Fibroblast of skin of left biceps (primary cell): Measurements from ENCODE around the gene ARHGAP5.

ENCODE experiments used
- DNase-seq, 2 experiments: peaks; one replicate each; pipeline ENCODE4 v3.0.0-alpha.2; 2013; ENCODE audit warnings: low read depth in 2 of 2

Gene ARHGAP5

DNA sequence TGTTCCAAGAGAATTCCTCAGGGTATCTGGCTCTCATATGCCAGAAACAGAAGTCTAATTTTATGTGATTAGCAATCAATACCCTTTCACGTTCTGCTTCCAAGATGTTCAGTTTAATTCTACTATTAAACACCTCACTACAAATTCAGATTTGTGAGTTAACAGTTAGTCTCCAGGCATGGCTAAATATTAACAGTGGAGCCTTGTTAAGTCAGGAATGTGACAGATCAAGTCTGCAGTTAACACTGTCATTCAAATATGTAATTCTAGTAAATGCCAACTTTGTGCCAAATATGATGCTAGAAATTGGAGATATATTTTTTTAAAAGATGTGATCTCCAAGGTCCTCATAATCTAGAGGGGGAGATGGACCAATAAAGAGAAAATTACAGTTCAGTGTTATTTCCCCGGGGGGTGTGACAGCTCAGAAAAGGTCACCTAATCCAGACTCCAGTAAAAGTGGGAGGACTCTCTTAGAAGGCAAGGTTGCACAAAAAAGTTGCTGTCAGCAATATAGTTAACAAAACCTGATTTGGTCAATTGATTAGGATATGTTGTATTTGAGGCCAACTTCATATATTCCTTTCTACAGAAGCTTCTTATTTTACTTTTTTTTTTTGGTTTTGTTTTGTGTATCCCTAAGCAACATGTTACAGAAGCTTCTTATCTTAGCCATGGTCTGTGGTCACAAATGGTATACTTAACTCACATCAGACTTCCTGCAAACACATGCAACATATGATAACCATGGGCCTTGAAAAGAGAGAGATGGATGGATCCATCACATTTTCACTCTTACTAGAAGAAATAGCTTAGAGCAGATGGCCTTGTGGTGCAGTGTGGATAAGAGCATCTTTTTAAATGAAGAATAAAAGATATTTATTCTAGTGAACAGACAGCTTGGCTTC, 106.3 kb downstream of the ARHGAP5 start:
- no peak for DNase-seq

- DNase-seq: no peak
These were observed 108.0 kb downstream of the ARHGAP5 start for GRCh38 chr14:32185097-32185496.

GRCh38 chr14:32186248-32186647, 109.1 kb downstream of the ARHGAP5 start:
- DNase-seq: no peak

DNA sequence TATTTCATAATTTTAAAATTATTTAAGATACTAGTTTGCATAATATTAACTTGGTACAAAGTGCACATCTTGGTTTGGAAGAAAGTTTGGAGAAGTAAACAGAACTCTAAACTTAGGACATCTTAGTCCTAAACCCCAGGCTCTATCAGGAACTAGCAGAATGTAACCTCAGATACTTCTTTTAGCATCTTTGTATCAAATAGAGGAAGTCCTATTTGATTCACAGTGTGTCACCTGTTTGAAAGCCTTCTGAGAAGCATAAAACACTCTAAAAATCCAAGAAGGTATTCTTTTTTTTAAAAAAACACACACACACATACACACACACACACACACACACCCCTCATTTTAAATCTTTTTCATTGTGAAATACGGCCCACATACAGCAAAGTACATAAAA, 112.7 kb downstream of the ARHGAP5 start:
- no peak for DNase-seq

DNA sequence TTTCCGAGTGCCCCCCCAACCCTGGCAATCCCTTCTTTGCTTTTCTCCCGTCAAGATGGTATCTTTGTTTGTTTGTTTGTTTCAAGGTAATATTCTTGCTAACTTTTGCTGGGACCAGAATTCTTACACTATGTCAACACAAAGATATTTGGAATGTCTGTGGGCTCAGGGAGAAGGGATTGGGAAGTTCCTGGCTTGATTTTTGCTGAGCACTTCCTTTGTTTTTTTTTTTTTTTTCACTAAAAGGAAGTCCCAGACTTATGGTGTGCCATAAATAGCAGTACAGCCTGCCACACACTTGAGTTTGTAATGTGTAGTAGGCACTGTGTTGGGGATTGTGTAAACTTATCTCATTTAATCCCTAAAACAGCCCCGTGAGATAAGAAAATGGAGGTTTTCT, 113.6 kb downstream of the ARHGAP5 start:
- DNase-seq: no peak

- no peak for DNase-seq
These were observed 115.7 kb downstream of the ARHGAP5 start for GRCh38 chr14:32192712-32193373.

- no peak for DNase-seq
These were observed 116.4 kb downstream of the ARHGAP5 start for GRCh38 chr14:32193532-32193931.

GRCh38 chr14:32195636-32196035, 118.5 kb downstream of the ARHGAP5 start:
- no peak for DNase-seq

DNA sequence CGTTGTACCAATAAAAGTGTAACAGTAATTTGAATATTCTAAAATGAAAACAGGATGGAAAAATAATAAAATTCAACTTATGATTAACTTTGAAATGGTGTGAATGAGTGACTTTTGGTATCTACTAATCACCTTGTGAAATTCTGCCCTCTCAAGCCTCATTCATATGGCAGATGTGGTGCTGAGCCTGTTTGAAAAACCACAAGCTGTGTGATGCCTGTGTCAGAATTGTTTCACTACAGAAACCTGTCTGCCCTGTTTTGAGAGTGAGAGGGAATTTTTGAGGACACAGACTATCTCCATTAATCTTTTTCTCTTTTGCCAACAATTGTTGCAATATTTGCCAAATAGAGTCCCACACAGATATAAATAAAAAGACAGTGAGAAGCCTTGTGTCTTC, 120.8 kb downstream of the ARHGAP5 start:
- DNase-seq: no peak

- DNase-seq: no peak
These were observed 123.5 kb downstream of the ARHGAP5 start for GRCh38 chr14:32200368-32201192.

GRCh38 chr14:32201193-32201815, 124.2 kb downstream of the ARHGAP5 start:
- no peak for DNase-seq

- DNase-seq: no peak
These were observed 124.8 kb downstream of the ARHGAP5 start, which contains the start of gene RNU6-7 for GRCh38 chr14:32201816-32202490. Gene RNU6-7, plus strand, starts transcription at chr14:32202045.

DNA sequence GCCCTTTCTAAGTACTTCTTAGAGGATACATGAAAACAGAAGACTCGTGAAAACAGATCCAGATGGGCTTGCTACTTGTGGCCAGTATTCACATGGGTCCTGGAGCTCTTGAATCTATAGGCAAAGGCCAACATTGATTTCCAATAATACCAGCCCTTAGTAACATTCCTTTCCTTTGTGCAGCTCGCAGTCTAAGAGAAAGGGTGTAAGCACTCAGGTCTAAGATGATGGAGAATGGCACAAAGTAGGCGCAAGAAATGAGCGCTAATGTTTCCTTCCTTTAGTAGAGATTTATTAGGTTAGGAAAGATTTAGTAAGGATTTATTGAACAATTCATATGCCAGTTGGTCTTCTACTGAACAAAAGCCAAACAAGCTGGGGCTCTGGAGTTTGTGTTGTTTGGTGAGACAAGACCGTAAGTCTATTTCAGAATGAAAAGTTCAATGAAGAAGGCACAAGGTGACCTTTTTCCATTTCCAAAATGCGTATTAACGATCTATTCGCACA, 125.4 kb downstream of the ARHGAP5 start:
- no peak for DNase-seq

DNA sequence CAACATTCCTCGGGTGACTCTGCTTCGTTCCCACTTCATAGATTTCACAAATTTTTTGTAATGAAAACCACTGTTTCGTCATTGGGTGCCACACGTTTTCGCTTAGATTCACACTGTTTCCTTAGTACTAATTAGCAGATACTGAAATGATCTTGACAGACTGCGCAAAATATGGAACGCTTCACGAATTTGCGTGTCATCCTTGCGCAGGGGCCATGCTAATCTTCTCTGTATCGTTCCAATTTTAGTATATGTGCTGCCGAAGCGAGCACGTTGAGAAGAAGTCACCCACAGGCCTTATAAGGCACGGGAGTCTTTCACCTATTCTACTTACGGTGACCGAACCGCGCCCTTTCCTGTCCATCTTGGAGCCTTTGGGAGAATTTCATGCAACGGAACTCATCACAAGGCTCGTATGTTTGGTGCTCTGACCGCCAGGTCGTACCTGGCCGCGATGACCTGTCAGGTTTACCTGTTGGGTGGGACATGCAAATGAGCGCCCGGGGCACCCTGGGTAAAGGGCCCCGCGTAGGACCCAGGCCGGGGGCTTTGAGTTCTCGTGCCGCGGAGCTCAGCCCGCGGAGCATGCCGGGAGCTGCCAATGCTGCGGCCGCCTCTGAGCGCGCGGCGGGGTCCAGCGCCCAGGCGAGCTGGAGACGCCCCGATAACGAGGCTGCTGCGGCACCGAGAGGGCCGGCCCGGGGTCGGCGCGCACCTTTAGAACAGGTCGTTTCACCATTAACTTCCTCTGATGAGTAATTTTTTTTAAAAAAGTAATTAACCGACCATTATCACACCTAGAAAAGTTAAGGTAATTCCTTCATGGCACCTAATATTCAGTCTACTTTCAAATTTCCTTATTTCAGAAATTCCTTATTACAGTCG, 126.1 kb downstream of the ARHGAP5 start, which contains the start of gene RNU6-8:
Gene RNU6-8, minus strand, starts transcription at position 272 of the 885 bp plus-strand sequence.
- peak; percentile 71 to 72 for DNase-seq

DNA sequence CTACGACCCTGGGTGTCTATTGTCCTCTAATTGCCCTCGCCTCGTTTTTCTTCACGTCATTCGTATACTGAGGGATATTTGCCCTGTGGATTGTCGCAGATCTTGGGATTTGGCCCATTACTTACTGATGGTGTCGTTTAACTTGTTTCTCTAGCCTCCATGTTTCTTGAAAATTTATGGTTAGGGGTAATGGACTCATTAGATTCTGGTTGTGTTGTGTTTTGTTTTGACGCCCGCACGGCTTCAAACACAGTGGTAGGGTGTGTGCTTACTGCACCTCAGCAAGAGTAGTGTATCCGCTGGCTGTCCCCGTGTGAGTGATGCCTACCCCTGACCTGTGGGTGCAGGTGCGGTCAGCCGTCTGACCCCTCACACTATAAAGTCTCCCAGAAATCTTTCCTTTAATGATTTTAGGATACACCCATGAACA, 126.8 kb downstream of the ARHGAP5 start:
- DNase-seq: no peak

DNA sequence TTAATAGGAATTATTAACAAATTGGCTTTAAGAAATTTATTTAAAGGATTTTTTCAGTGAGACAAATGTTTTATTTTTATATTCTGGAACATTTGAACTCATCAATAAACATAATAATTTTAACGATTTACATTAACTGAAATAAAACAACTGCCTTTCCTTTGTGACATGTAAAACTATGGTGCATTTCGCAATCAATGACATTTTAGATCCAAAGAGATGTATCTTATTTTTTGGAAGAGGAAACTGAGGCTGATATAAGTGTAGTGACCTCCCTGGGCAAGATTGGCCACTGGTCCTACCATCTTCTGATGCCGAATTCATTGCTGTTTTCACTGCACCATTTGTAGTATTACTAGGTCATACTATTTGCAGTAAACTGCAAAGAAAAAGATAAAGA, 128.4 kb downstream of the ARHGAP5 start:
- DNase-seq: no peak

DNA sequence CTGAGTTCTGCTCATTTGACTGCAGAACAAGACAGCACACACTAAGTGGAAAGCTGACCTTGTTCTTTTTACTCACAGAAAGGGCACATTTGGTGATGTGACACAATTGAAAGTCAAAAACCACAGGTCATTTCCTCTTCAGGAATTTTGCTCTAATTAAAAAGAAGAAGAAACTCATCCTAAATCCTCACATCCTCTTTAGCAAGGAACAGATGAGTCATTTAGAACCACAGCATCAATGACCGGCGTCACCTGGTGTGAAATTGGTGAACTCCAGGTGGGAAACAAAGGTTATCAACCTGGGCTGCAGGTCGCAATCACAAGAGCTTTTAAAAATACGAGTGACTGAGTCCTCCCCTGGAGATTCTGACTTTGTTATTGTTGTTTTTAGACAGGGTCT, 128.9 kb downstream of the ARHGAP5 start:
- DNase-seq: no peak

GRCh38 chr14:32206552-32206951, 129.4 kb downstream of the ARHGAP5 start:
- no peak for DNase-seq

GRCh38 chr14:32208490-32208889, 131.4 kb downstream of the ARHGAP5 start:
- no peak for DNase-seq
